GM21529 (cell line): ENCODE data around the gene IQCM.

Source experiments
- ATAC-seq: cut with Tn5 transposase; IDR thresholded peaks from one replicate; pipeline ENCODE4 v1.9.1; 2021; ENCODE audit not compliant: unreplicated experiment

The IQCM gene

DNA sequence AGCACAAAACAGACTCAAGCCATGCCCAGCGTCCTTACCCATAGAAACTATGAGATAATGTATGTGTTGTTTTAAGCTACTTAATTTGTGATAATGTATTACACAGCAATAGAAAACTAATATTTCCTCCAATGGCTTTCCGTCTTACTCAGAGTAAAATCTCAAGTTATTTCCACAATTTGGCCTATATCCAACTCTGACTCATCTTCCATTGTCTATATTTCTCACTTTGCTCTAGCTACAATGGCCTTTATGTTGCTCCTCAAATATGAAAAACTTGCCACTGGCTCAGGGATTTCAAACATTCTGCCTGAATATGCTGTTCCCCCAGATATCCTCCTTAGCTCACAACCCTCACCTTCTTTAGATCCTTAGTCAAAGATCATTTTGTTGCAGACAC is 31.6 kb downstream of the IQCM start:
- ATAC-seq = no peak

DNA sequence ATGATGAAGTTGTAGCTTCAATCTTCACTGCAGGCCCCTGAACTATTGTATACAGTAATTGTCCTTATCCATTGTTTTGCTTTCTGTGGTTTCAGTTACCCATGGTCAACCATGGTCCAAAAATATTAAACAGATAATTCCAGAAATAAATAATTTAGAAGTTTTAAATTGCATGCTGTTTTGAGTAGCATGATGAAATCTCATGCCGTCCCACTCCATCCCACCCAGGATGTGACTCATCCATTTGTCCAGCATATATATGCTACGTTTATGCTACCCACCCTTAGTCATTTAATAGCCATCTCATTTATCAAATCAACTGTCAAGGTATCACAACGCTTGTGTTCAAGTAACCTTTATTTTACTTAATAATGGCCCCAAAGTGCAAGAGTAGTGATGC is 34.5 kb downstream of the IQCM start:
- no peak for ATAC-seq

DNA sequence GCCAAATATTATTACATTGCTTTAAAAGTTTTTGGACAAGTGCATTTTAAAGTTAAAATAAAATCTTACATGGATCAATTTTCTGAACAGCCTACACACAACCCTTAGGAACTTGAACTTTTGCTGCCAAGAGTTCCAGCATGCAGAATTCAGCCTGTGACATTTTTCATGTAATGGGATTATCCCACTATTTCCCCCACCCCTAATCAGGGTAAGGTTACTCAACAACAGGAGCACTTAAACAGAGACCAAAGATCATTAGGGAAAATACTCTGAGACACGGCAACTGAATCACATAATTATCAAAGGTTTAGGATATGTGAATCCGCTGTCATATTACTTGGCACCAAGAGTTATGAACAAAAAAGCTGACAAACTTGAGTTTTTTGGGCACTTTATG is 47.2 kb downstream of the IQCM start:
- no peak for ATAC-seq

DNA sequence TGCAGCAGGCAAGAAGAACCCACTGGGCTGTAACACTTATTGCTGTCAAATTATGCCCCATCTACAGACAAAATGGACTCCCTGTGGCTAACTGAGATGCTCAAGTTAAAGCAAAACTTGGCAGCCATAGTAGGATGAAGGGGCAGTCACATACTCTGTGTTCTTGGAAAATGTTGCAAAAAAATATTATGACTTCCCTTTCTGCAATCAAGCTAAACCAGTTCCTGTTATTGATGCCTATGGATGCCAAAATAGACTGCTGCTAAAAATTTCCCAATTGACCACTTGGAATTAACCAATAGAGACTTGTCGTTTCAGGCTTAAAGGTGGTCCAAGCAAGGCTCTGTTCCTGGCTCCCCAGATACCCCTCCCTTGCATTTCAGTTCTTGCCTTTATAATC is 49.5 kb downstream of the IQCM start:
- no peak for ATAC-seq

- ATAC-seq = no peak
Measured at GRCh38 chr4:149765630-149766029, 50.0 kb downstream of the IQCM start.

DNA sequence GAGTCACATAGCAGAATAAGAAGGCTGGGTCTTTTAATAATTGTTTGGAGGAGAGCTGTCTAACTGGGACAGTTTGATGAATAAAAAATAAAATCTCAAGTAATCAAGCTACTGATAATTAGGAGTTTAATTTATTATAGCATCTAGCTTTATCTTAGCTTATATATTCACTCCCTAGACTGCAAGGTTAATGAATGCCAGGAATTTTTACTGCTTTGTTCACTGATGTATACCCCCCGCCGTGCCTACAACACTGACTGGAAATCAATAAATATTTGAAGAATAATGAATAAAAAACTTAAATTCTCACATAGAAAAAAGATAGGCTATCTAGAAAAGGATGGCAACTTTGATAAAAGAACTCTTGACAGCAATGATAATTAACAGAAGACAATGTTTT is 59.7 kb downstream of the IQCM start:
- ATAC-seq = no peak

DNA sequence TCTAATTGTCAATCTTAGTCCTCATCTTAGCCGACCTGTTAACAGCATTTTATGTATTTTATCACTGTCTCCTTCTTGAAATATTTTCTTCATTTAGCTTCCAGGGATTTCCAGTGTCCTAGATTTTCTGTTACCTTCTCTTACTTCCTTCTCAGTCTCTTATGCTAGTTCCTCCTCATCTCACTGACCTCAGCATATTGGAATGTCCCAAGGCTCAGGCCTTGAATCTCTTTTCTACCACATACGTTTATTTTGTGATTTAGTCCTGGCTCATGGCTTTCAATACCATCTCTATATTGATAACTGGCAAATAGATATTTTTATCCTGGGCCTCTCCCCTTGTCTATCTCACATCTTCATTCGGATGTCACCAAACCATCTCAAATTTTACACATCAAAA is 61.1 kb downstream of the IQCM start:
- no peak for ATAC-seq

GRCh38 chr4:149752729-149753128 is 62.9 kb downstream of the IQCM start:
- ATAC-seq = no peak

- no peak for ATAC-seq
Measured at GRCh38 chr4:149751174-149751573, 64.5 kb downstream of the IQCM start.

DNA sequence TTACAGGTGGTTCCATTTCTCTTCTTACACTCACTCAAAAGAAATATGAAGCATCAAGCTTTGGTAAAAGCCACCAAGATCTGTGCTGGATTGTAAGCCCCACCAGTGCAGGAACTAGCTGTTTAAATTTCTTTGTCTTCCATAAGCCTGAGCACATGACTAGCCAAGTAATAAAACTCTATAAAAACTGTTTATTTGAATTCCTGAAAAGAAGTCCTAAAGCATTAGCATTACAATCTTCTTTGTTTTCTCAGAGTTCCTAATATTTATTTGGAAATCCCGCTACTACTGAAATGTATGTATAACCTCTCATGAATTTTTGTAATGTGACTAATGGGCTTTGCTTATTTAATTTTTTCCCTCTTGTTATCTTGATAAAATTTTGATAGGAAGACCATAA is 65.9 kb downstream of the IQCM start:
- ATAC-seq = no peak

GRCh38 chr4:149747646-149748045 is 68.0 kb downstream of the IQCM start:
- no peak for ATAC-seq

DNA sequence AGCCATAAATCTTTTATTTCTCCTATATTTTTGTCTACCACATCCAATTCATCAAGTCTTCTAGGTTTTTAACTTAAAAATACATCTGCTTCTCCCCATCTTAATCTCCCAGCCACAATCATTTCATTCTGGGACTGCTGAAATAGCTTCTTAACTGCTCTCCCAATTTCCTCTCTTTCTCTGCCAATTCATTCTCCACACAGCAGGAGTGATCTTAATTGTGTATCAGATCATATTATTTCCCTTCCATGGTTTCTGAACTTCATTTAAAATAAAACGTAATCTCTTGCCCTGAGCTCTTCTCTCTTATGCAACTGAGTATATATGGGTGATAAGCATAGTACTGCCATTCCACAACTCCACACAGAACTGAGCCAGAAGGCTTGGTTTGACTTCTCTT is 69.4 kb downstream of the IQCM start:
- ATAC-seq = no peak

- ATAC-seq = no peak
Measured at GRCh38 chr4:149741186-149741831, 74.3 kb downstream of the IQCM start.

GRCh38 chr4:149738156-149738555 is 77.5 kb downstream of the IQCM start:
- ATAC-seq = no peak

DNA sequence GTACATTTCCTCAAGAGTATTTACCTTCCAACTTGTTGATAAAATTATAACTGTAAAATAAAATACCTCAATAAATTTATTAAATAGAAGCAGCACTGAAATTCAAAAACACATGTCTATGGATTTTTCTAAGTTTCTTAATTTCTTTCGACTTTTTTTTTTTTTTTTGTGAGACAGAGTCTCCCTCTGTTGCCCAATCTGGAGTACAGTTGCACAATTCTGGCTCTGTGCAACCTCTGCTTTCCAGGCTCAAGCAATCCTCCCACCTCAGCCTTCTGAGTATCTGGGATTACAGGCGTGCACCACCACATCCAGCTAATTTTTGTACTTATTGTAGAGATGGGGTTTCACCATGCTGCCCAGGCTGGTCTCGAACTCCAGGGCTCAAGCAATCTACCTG is 79.8 kb downstream of the IQCM start:
- ATAC-seq = no peak

DNA sequence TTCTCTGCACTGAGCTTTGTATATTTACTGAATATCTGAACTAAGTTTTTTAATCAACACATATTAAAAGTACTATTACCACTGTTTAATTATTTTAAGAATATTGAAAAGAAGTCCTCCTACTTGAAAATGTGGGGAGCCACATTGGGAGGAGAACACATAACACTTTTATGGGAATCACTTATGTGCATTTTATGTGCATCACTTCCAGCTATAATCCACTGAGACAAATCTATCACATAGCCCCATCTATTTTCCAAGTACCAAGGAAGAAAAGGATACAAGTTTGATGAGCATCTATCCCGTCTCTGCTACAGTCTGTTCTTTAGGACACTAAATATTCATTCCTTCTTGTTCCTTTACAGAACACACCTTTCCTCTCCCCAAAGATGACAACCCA is 87.2 kb downstream of the IQCM start:
- no peak for ATAC-seq

DNA sequence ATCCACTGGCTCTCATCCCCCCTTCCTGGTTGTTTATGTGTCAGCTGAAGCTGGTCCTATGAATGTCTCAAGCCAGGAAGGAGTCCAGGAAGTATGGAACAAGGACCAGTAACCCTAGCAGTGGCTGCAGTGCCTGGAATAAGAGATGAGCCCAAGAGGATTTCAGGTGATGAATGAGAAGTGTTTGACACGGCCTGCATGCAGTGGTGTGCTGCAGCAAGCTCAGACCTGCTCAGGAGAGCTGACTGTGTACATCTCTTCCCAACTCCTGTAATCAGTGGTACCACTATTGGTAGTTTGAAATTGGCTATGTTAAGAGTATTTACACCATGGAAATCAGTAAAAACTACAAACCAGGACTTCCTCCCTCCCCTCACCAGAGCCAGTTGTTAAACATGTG is 88.0 kb downstream of the IQCM start:
- ATAC-seq = no peak

DNA sequence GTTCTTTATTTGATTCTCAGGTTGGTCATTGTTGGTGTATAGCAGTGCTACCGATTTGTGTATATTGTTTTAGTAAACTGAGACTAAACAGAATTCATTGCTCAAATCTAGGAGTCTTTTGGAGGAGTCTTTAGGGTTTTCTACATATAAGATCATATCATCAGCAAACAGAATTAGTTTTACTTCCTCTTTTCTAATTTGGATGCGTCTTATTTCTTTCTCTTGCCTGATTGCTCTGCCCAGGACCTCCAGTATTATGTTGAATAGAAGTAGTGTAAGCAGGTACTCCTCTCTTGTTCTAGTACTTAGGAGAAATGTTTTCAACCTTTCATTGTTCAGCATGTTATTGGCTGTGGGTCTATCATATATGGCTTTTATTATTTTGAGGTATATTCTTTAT is 92.6 kb downstream of the IQCM start:
- ATAC-seq = no peak

- no peak for ATAC-seq
Measured at GRCh38 chr4:149719806-149720205, 95.8 kb downstream of the IQCM start.

- no peak for ATAC-seq
Measured at GRCh38 chr4:149719357-149719756, 96.3 kb downstream of the IQCM start.

- ATAC-seq = no peak
Measured at GRCh38 chr4:149718500-149718899, 97.1 kb downstream of the IQCM start.

- ATAC-seq = no peak
Measured at GRCh38 chr4:149716728-149717127, 98.9 kb downstream of the IQCM start.

DNA sequence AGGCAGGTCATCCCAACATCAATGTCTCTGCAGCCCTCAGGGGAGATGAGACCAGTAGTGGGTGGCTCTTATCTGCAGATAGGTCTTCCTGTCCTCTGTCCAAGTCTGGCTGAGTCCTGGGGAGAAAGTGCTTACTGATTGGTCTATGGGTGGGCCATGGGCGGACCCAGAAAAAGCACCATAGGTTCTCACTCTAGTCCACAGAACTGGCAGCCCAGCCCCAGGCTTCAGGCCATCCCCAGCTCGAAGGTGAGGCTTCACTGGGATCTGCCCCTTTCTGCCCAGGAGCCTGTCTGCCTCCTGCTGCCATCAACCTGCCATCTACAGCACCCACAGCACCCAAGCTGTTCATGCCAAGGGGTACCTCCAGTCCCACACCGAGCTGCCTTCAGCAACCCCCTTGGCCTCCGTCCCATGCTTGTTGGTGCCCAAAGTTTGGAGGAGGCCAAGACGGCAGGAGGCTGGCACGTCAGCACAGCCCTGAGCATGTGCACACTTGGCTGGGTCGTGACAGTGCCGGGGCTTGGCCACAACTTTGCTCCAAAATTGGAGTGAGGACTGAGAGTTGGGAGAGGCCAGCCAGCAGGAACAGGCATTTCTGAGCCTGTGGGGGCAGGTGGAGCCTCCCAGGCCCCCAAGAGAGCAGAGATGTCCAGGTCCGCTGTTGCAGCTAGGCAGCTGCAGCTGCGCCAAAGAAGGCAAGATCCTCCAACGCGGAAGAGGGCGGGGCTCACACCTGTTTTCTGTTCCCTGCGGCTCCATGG is 99.6 kb downstream of the IQCM start:
- ATAC-seq = no peak
